NCI-H748 treated with DMSO at 0.1 percent for 48 hours (cell line): ENCODE measurements around the gene SST.

Source experiments
- DNase-seq: peaks from one replicate; lab custom pipeline; 2025; lab: John Stamatoyannopoulos, UW

The SST gene

DNA sequence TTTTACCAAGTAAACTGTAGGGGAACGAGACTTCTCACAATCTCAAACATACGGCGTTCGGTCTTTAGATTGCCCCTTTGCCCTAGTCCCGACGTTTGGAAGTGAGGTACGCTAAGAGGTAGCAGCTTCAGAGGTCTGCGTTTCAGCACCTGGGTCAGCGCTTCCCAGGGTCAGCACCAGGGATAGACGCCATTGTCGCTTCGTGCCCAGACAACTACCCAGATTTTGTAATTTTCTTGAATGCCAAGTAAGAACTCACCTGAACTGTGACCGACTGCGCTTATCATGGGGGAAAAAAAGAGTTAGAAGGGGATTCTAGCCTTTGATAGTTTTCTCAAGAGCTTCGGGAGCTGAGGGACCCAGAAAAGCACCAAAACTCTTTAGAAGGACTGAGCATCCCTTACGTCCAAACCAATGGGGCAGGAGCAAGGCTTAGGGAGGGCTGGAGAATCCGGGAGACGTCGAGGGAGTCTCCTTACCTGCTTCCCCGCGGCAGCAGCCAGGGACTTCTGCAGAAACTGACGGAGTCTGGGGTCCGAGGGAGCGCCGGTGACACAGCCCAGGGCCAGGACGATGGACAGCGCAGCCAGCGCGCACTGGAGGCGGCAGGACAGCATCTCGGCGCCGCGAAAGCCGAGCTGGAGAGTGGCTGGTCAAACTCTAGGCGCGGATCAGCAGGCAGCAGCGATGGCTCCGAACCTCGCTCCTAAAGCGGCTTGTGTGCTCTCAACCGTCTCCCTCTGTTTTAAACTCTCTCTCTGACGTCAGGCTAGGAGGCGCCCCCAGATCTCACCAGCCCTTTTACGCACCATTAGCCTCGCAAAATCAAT is at the start of gene SST:
SST (minus strand) TSS at position 720 of the 830 bp plus-strand sequence; CDS start at position 617, 103 bp downstream.
- no peak for DNase-seq

DNA sequence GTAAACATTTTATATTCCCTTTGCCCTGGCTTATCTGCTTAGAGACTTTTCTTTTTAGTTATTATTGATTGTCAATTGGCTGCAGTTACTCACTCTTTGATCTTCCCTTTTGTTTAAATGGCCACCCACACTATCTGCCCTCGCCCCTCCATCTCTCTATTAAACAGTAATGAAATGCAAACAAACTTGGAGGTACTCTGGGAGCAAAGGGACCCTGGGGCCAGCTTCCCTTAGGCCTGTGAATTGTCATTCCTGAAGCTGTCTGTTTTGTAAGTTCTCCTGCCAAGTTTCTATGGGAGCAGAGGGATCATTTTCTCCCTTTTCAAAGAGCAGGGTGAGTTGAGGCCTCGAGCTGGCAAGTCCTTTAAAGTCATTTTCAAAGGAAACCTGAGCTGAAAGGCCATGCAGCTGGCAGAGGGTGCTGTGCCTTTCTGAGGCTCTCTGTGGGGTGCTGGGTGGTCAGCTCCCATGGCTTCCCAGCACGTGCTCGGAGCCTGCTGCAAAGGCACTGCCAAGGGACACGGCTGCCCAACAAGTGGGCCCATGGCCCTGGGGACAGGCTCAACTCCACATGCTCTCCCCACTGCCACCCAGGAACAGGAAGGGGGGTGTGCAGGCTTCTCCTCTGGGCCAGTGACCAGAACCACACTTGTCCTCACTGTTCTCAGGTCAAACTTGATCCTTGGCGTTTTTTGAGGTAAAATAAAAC is 49.6 kb upstream of the SST start:
- no peak for DNase-seq

DNA sequence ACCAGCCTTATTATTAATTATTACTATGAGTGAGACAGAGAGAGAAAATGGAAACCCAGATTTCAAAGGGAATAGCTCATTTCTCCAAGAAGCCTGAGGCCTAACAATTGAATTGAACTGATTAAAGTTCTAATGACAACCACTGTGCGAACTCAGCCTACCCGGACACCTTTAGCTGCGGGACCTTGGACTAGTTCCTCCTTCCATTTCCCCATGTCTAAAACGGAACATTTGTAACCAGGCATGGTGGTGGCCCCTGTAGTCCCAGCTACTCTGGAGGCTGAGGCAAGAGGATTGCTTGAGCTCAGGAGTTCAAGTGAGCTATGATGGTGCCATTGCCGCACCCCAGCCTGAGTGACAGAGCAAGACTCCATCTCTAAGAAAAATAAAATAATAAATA is 48.6 kb upstream of the SST start:
- no peak for DNase-seq

DNA sequence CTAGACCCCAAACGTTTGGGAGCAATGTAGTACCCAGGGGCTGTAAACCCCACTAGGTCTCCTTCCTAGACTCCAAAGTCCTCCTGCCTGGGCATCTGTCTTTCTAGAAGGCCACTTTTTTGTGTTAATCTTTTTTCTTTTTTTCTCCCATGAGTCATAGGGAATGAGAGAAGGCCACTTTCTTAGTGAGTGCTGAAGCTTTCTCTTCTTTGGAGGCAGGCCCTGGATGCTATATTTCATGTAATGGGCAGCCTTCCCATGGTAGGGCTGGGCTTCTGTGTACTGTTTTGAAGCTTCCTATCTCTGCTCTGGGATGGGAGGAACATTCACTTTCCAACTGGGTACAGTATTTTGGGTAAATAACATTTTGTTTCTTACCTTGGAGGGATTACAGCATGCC is 47.4 kb upstream of the SST start:
- DNase-seq = no peak

DNA sequence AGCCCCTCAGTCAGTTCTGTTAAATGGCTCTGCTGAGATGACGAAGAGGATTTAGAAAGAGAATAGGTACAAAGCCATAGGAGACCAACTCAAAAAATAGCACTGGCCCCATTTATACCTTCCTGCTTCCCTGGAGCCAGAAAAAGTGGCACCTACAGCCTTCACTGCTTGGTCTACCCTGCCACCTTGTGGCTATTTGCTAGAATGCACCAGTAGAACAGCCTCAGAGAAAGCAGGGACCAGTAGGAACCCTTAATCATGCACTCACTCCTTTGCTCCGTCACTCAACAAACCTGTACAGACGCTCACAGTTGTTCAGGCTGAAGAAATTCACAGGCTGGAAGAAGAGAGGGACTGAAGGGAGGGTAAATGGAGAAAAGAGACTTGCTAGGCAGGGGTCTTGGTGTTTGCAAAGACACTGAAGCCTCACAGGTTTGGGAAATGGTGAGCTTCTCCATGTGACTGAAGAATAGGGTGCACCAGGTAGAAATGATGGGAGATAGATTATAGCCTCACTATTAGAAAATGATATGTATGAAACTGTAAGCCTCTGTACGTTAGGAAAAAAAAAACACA is 44.3 kb upstream of the SST start:
- peak; percentile 3 for DNase-seq

DNA sequence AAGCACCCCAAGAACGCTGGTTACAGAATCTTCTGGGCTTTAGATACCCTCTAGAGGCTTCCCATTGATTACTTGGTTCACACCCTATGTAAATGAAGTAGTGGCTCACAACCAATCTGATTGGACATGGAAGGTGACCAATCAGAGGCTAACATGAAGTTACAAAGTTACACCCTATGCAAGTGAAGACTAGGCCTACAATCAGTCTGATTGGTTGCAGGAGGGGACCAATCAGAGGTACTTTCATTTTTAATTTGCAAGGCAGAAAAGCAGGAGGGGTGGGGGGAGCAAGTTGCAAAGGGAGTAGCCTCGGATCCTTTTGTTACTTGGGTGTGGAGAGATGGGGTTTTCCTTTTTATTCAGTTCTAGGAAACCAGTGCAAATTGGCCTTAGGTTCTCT is 43.3 kb upstream of the SST start:
- no peak for DNase-seq

DNA sequence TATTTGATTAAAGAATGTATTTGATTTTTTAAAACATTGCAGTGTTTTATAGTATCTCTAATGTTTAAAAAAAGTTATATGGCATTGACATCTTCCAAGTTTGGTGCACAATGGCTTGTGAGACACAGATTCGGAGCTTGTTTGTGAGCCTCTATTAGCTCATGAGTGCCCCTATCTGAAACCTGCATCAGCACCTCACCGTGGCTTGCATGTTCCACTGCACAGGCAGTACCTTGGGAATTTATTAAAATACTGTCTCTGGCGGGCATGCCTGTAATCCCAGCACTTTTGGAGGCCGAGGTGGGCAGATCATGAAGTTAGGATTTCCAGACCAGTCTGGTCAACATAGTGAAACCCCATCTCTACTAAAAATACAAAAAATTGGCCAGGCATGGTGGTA is 39.0 kb upstream of the SST start:
- DNase-seq = no peak

DNA sequence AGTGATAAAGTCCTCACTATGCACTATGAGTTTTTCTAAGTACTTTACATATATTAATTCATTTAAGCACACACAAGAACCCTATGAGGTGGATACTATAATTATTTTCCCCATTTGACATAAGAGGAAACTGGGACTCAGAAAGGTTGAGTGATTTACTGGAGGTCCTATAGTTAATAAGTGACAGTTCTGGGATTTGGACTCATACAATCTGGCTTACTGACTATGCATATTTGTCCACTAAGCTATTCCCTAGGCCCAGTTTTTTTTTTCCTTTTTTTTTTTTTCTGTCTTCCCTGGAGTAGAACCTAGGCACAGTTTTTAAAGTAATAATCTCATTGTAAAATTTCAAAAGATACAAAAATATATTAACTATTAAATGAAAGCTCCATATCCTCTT is 38.5 kb upstream of the SST start:
- DNase-seq = no peak

DNA sequence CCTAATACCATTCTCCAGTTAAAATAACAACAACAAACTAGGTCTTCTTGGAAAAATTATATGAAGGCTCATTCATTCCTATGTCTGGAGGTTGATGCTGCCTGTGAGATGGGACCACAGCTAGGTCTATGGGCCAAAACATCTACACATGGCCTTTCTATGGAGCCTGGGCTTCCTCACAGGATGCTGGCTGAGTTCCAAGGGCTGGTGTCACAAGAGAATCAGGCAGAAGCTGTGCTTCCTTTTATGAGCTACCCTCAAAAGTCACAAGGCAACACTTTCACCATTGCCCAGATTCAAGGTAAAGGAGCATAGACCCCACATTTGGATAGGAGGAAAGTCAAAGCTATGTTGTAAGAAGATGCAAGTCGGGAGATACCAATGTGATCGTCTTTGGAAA is 36.8 kb upstream of the SST start:
- DNase-seq = no peak

DNA sequence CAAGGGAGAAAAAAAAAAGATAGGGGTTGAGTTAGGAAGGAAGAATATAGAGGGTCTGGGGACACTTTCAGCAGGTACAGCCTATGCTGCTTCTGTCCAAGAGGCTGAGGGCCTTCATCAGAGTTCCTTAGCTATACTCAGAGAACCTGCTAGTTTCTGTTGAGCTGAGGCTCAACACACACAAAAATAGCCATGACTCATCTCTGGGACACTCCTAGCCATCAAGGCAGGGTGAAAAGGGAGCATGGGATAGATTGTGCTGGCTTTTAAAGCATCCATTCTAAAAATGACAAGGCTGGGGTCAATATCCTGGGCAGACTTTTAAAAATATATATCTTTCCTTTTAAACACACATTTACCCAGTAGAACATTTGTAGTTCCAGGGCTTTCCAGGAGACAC is 35.0 kb upstream of the SST start:
- DNase-seq = no peak

DNA sequence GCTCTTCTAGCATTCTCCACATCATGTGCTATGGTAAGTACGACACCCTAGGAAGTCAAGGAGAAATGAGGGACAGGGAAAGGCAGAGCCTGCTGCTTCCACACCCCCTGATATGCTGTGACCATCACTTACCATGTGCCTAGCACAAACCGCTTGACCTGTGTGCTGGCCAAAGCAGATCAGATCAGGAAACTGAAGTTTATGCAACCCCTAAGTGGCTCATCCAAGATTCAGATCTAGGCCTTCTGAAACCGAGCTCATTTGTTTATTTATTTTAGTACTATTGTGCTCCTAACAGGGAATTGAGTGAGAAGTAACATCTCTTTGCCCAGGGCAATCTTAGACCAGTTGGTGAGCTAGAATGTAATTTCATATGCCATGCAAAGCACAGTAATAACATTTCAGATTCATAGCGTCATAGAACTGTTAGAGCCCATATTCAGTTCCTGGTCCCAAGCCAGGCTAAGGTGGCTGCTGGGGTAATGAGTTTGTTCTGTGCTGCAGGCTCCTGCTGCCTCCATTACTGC is 32.4 kb upstream of the SST start, which contains the start of gene RTP2:
RTP2 (minus strand) TSS at position 51 of the 527 bp plus-strand sequence. CDS start 429 bp downstream, outside the sequence.
- no peak for DNase-seq

DNA sequence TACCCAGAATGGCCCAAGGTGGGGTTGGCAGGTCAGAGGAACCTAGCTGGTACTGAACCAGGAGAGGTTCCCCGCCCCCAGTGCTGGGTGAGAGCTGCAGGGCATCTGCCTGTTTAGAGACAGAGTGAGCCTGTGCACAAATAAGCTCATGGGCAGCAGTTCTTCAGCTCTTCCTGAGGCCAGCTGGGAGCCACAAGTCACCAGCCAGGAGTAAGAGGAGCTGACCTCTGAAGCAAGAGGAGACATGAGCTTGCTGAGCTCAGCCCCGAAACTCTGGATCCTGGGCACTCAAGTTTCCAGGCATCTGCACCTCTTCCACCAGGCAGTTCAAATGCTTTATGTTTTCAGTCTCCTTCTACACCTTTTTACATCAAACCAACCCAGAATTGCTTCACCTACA is 30.1 kb upstream of the SST start:
- DNase-seq = no peak

DNA sequence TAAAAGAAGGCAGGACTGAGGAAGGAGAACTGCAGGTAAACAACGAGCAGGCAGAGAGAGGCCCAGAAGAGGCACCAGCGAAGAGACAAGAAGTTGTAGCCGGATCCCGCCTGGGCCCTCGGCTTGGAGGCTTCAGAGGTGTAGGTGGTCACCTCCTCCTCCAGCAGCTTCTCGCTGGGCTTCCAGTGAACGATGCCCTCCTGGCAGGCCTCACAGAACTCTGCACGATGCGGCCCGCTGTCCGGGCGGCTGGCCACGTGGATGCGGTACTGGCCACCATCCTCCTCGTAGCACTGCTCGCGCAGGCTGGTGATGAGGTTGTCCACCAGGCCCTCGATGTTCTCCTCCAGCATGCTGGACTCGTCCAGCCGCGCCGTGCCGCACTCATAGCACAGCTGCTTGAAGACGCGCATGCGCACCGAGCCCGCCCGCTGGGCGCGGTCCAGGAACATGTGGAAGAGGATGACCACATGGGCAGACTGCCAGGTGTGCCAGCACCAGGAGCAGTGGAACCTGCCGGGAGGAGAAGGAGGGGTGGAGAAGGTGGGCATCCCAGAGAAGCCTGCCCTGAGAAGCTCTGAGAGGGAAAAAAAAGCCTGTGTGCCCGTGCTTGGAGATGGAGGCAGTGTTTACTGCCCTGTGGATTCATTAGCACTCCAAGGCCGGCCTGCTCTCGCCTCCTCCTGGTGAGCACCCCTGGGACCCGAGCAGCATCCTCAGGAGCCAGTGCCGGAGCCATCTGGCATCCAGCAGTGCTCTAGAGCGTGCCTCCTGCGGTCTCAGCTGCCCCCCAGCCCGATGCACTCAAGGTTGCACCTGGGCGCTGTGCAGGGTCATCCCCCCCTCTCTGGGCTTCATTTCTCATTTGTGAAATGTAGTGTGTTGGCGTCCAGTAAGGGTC is 28.6 kb upstream of the SST start:
- no peak for DNase-seq

DNA sequence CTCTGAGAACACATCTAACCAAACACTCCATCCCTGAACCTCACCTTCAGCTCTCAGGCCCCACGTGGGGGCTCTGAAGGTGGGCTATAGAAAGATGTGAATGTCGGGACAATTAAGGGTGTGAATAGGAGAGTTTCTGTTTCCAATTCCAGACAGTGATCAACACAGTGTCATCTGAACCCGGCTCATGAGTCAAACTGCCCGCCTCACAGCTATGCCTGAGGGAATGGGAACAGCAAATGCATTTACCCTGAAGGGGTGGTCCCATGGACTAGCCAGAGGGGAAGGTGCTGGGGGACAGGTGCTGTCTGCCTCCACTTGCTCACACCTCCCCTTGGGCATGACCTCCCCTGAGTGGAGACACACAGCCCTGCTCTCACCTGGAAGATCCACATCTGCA is 25.8 kb upstream of the SST start:
- no peak for DNase-seq

DNA sequence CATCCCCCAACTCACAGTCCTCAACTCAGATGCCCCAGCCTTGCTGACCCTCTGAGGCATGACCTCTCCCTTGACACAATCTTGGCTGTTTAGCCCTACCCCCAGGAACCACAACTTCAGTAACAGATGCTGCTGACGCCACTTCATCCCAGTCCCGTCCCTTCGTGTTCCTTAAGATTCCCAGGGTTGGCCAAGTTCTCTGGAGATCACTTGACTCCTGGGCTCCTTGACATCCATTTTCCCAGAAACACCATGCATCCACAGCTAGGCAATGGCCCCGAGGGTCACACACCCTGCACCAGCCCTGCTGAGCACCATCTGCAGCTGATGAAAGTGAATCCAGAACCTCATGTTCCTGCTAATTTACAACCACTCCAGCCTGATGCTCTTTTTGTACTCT is 25.3 kb upstream of the SST start:
- DNase-seq = no peak

DNA sequence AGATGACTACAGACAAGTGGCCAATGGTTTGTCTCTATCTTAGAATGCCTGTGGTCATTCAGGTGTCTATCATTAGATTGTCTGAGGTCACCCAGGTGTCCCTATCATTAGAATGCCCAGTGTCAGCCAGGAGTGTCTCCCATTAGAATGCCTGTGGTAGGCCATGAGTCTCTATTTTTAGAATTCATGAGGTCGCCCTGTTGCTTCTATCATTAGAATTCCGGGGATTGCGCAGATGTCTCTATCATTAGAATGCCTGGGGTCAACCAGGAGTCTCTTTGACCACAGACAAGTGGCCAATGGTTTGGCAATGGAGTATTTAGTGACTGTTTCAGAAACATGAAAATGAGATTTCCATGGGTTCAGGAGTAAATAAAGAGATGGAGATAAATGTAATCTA is 24.6 kb upstream of the SST start:
- DNase-seq = no peak

DNA sequence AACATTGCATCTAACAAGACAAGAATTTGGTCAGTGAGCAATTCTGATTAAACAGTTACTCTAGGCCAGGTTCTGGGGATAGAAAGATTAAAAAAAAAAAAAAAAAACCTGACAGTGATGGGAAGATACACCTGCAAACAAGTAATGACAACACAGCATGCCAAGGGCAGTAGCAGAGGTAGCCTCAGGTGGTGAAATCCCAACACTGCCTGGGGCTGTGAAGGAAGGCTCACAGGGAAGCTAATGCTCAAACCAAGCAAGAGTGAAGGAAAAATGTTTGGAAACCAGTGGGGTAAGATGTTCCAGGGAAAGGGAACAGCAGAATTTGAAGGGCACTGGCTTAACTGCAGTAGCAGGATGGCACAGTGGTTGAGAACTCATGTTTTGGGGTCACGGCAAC is 23.2 kb upstream of the SST start:
- no peak for DNase-seq

DNA sequence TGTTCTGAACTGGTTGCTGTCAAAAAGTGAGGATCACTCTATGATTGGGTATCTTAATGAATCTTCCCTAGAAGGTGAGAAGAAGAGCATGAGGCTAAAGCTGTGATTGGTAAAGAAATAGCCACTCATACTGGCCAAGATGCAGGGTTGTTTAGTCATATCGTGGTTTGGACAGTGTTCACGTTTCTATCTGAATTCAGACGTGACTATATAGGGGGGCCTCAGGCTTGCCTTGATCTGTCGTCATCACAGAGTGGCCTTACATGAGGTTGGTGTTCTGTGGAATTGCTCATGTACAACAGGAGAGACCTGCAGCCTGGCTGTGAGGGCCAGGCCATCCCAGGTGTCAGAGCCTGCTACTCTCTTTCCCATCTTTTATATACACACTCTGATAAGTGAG is 19.8 kb upstream of the SST start:
- no peak for DNase-seq

DNA sequence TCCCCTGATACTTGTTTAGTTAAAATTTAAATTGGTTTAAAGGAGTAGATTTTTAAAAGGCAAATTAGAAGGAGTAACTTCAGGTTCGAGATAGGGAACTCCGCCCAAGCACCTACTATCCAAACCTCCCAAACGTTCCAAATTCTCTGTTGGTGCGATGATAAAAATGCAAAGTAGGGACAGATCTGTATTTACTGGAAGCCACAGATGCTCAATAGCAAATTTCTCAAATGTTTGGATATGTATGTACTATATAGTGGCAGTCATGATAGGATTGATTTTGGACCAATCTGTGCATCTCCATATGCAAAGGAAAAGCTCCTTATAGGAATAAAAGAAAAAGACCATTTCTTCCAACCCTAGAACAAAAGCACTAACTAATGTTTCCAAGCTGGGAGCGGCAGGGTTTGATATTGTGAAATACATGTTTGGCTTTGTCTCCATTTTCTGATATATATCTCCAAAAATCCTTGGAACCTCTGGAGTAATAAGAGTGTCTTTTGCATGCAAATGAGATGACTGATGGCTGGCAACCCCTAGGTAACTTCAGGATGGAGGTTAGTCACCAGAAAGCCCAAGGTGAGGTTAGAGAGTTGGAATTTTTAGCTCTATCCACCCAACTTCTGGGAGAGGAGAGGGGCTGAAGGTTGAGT is 16.6 kb upstream of the SST start:
- DNase-seq = no peak

DNA sequence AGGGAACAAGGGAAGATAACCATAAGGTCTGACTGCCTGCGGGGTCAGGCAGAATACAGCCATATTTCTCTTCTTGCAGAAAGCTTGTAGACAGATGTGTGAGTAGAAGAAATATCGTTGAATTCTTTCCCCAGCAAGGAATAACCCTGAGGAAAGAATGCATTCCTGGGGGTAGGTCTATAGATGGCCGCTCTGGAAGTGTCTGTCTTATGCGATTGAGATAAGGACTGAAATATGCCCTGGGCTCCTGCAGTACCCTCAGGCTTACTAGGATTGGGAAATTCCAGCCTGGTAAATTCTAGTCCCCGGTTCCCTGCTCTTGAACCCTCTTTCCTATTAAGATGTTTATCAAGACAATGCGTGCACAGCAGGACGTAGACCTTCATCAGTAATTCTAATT is 15.8 kb upstream of the SST start:
- DNase-seq = no peak

DNA sequence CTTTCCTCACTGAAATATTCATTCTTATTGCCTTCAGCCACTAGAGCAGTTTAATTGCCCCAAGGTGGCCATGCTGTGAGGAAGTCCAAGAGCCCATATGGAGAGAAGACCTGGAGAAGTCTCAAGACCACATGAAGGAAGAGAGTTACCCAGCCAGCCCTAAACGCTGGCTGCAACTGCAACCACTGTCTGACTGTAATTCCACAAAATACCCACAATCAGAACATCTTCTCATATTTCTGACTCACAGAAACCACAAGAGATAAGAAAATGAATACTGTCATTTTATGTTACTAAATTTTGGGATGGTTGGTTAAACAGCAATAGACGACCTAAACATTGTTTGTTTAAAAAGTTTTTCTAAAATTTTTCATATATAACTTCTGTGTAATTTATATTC is 14.7 kb upstream of the SST start:
- DNase-seq = no peak
